GM19023 (cell line): ENCODE measurements around the gene ZNF682.
A peak's percentile ranks its signal among the peaks of the same experiment; 100 is the strongest.
"Not testable (repeated sequence)": the region's sequence is repeated elsewhere in the genome, so short reads cannot be mapped to it uniquely, and the experiment has no call there.

Source experiments
- ATAC-seq: cut with Tn5 transposase; IDR thresholded peaks from one replicate; pipeline ENCODE4 v1.9.1; 2021; ENCODE audit warnings: mild to moderate bottlenecking, moderate library complexity; ENCODE audit not compliant: unreplicated experiment

The ZNF682 gene

DNA sequence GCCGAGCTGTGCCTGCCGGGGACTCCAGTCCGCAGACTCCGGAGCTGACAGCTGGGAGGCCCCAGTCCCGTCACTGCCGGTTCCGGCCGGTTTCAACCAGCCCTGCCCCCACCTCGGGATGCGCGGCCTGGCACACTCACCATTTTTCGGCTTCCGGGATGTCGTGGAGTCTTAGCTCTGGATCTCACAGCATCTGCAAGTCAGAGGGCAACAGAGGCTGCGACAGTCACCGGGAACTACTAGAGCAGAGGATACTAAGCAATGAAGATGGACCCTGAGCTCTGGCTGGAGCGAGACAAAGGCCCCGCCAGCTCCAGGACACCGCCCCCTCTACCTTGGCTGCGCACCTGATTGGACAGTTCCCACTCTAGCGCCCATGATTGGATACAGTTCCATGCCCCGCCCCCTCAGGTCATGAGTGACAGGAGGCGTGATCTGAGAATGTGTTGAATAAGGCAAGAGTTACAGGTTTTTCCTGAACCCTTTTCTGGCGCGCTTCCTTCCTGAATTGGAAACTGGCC, at the start of gene ZNF682:
TSS of gene ZNF682 (minus strand) at position 303 of the 521 bp plus-strand sequence. CDS start at position 143, 160 bp downstream.
- ATAC-seq: peak; percentile 100

DNA sequence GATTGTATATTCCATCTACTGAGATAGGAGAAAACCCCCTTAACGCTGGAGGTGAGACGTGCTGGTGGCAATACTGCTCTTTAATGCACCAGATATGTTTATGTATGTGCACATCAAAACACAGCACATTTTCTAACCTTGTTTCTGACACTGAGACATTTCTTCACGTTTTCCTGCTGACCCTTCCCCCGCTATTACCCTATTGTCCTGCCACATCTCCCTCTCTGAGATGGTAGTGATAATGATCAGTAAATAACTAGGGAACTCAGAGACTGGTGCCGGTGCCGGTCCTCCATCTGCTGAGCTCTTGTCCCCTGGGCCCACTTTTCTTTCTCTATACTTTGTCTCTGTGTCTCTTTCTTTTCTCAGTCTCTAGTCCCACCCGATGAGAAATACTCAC, 43.6 kb upstream of the ZNF682 start:
- ATAC-seq: not testable (repeated sequence)

DNA sequence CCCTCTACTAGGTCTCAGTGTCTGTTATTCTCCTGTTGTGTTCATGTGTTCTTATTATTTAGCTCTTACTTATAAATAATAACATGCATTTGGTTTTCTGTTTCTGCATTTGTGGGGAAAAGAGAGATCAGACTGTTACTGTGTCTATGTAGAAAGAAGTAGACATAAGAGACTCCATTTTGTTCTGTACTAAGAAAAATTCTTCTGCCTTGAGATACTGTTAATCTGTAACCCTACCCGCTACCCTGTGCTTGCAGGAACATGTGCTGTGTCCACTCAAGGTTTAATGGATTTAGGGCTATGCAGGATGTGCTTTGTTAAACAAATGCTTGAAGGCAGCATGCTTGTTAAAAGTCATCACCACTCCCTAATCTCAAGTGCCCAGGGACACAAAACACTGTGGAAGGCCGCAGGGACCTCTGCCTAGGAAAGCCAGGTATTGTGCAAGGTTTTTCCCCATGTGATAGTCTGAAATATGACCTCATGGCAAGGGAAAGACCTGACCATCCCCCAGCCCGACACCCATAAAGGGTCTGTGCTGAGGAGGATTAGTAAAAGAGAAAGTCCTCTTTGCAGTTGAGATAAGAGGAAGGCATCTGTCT, 43.0 kb upstream of the ZNF682 start:
- ATAC-seq: not testable (repeated sequence)

DNA sequence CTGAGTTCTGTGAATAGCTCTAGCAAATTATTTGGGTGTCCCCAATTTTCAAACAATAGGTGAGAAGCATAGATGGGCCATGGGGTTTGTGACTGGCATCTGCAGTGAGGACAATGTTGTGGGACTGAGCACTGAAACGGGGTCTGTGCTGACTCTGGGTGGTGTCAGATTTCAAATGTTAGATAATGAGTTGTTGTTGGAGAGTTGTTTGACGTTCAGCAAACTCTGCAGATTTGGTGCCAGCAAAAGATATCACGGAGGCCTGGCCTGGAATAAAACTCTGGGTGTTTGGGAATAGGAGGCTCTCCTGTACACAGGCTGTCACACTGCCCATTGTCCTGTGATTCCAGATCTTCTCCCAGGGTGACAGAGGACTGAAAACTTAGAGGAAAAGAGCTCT, 41.4 kb upstream of the ZNF682 start:
- ATAC-seq: no peak

DNA sequence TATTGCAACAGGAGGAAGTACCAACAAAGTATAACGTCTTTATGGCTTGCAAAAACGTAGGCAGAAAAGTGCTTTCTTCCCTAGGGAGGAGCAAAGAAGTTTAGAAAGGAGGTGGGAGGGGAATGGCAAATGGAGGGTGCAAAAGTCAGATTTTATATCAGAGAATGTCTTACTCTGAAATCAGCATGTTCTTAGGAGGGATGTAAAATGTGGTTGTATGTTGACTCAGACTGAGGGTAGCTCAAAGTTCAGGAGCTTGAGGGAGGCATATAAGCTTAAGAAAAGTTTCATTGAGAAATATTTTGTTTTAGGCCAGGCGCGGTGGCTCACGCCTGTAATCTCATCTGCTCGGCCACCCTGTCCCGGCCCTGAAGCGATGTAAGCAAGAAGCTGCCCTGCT, 40.2 kb upstream of the ZNF682 start:
- no peak for ATAC-seq

DNA sequence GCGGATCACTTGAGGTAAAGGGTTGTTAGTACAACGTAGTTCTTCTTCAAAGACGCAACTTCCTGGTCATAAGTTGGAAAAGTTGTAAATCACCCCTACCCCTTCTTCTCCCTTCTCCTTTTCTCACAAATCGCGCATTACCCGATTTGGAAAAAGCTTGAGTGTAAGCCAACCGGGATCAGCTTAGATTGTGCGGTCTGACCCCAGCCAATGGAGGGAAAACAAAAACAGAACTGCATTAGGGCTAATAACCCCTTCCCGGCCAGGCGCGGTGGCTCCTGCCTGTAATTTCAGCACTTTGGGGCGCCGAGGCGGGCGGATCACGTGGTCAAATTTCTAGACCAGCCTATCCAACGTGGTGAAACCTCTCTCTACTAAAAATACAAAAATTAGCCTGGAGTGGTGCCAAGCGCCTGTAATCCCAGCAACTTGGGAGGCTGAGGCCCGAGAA, 39.3 kb upstream of the ZNF682 start:
- ATAC-seq: no peak

DNA sequence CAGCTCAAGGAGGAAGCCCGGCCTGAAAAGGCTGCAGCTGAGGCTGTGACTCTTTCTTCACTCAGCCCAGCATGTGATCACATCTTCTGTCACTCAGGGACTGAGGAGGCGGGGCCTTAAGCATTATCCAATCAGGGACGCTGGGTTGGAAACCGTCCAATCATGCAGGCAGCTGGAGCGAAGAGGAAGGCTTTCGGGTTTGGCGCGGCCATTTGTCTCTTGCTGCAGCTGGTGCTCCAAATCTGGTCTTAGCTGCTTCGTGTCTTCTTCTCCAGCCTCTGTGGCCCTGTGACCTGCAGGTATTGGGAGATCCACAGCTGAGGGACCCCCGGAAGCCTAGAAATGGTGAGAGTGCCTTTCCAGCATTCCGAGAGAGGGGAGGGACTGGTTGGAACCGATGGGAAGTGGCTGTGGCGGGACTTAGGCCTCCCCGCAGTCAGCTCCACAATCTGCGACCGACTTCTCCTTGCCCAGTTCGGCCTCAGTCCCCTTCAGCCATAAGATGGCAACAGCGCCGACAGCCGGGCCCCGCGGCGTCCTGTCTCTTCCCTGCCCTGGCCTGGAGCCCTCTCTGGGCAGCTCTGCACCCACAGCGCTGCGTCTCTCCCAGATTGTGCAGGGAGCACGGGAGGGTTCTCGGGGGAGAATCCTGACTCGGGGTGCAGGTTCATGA, 38.6 kb upstream of the ZNF682 start, which contains the start of gene ZNF90:
TSS of gene ZNF90 (plus strand) at position 210 of the 673 bp plus-strand sequence. CDS start at position 343, 133 bp downstream.
- peak; percentile 94 for ATAC-seq

DNA sequence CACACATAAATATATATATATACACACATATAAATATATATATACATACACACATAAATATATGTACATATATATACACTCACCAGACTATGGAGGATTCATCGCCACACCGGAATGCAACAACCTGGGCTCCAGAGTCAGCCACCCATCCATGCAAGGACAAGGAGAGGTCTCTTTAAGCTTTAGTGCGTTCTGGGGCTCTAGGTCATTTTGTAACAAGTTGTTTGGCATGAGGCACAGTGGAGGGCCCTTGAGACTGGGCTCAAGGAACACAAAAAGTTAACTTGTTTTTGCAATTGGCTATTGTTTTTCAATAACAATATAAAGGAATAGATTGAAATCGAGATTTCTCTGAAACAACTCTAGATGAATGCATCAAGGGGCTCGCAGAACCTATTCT, 33.6 kb upstream of the ZNF682 start:
- ATAC-seq: no peak

DNA sequence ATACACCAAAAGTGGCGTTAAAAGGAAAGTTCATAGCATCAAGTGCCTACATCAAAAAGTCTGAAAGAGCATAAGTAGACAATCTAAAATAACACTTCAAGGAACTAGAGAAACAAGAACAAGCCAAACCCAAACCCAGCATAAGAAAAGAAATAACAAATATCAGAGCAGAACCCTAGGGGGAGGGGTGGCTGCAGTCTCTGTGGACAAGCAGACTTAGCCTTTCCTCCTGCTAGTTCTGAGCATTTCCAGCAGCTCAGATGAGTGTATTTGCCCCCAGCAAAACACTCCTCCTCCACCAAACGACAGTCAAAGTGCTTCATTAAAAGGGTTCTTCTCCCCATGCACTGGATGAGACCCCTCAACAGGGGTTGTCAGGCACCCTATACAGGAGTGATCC, 31.4 kb upstream of the ZNF682 start:
- ATAC-seq: no peak

DNA sequence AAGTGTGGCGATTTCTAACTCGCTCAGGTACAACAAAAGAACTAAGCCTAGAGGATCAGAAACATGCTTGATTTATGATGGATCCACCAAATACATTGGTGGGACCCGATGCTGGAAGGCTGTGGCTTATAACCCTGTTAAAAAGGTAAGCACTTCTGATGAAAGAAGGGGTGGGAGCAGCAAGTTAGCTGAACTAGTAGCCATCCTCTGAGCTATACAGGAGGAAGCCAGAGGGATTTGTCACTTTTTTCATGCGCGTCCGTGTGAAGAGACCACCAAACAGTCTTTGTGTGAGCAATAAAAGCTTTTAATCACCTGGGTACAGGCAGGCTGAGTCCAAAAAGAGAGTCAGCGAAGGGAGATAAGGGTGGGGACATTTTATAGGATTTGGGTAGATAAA, 29.3 kb upstream of the ZNF682 start:
- ATAC-seq: not testable (repeated sequence)

DNA sequence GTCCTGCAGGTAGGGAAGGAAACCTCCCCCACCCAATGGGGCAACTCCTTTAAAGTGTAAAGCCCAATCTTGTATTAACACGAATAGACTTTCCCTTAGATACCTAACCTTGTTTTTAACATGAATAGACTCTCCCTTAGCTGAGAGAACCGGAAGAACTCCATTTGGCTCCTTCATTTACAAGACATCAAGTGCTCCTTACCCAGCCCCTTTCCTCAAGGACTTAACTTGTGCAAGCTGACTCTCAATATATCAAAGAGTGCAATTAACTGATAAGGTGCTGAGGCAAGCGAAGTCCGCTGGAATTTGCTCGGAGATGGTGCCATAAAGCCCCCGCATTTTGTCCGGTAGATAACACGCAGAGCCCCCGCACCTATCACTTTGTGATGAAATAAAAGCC, 28.6 kb upstream of the ZNF682 start:
- no peak for ATAC-seq

DNA sequence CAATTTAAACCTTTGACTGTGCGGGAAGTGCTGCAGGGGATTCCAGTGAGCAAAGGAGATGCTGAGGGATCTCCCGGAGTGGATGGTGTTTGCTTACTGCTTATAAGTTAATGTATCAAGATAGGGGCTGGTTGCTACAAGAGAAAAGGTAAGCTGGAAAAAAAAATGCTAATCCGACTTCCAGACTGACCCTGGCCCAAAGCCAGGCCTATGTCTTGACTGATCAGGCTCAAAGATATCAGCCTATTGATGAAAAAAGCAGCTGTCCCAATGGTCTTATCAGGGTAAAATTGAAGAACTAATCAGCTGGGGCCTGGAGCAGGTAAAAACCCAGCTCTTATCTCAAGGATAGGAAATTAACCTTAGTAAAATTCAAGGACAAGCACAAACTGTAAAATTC, 27.6 kb upstream of the ZNF682 start:
- ATAC-seq: no peak

DNA sequence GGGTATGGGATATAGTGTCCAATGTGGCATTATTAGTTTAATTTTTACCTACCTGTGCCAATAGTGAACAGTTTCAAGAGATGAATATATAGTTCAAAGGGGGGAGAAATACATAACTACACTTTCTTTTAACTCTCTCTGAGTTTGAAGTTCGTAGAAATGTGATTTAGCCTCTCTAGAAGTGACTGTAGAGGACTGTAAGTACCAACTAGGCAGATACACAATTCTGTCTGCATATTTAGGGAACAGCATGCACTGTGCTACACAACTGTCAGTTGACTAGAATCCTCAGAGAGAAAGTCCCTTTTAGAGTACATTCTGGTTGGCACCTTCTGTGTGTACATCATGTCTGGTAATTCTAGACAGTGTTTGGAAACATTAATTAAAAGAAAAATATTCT, 21.0 kb upstream of the ZNF682 start:
- no peak for ATAC-seq

DNA sequence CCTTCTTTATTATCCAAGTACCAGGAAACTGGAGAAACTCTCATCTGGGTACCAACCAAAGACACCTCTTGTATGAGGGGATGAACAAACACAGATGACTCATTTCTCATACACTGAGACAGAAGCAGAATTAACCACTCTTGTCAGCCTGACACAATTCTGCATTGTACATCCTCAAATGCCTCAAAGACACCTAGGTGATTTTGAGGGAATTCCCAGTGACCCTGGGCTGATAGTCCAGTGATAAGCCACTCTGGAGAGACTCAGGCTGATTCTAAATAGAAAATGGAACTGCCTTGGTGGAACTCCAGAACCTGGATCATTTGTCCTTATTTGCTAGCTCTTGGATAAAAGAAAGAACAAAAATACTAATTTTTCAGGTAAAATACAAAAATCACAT, 19.4 kb upstream of the ZNF682 start:
- ATAC-seq: not testable (repeated sequence)

DNA sequence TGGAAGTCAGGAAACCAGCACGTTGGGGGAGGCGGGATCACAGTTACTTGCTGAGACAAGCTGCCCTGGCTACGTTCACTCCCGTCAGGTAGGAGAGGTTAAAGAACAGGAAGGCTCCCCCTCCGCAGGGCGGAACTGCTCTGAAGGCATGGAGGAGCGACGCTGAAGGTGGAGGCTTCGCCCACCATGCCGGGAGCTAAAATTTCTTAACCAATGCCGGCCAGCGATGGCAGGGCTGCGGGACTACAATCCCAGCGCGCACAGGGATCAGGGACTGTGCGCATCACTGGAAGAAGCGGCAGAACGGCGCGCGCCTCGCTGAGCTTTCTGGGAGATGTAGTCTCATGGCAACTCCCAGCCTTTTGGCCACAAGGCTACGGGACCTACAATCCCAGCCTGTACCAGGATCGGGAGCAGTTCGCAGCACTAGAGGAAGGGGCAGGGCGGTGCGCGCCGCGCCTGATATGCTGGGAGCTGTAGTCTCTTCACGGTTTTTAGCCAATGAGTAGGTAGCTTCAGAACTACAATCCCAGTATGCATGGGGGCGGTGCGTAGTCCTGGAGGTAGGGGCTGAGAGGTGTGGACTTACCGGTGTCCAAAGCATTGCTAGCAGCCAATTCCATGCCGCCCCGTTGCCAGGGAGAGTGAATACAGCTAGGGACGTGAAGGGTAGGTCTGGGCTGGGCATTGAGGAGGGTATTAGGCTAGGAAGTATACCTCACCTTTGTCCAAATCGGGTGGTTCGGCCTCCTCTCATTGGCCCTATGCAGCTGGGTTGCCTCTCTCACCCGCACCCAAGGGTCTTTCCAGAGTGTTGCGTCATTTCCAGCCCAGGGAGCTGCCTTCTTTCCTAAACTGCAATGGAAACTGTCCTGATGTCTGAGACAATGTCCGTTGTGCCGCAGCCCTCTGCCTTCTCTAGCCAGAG, 12.8 kb upstream of the ZNF682 start:
- ATAC-seq: peak; percentile 93

DNA sequence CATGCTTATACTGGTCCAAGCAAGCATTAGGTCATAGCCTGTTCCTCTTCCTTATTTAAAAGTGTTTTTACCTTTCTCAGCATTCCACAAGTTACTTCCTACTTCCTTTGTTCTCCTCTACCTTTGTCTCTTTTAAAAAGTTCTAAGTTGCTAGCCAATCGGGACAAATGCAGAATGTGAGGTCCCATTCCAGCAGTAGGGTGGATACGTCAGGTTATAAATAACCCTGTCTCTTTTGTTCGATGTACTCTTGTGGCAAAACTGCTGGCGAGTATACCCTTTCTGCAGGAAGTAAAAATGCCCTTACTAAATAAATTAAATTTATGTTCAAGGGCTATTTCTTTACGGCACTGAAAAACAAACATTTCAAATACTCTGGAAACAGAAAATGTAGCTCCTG, 6.4 kb upstream of the ZNF682 start:
- not testable (repeated sequence) for ATAC-seq

DNA sequence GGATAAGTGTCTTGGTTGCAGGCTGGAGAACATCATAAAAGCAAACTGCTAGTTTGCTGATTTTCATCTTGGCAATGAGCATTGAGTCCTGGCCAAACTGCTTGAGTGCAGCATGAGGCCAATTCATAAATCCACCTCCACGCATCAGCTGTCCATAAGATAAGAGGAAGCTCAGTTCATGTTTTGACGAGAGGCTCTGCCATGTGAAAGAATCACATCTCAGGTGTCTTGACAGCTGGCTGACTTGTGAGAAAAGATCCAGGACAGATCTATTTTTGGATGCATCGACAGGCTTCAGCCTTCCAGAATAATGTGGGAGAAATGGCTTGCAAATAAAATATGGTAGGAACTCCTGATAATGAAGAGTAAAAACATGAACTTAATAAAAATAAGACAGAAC, 5.4 kb upstream of the ZNF682 start:
- no peak for ATAC-seq

DNA sequence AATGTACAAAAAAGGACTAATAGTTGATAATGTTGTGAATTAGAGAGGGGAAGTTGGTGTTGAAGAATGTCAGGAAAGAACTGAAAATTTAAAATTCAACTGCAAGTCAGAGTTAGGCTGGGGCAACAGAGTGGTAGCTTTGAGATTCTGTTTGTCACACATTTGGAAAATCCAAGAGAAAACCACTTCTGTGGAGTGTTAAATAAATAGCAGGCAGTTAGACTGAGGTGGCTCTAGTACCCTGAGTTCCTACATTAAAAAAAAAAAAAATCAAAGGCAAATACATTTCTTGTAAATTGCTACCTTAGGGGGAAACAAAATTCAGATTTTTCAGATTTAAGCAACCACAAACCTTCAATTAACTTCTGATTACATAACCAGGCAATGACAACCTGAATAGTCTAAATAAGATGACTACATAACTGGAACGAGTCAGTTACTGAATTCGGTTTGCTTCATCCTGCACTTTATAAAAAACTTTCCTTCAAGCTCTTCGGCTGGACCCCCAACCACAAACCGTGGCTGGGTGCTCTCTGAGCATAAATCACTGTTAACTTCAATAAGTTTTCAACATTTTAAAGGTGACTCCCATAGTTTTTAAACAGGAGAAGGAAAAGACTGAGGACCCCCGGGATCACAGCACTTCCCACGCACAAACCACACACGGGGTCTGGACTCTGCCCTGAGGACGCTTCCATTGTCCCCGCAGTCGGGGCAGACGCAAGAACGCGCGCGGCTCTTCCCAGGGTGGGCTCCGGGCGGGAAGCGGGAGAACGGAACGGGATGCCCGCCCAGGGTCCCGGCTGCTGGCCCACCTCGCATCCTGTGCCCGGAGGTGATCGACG, 725 bp downstream of the ZNF682 start:
- no peak for ATAC-seq

DNA sequence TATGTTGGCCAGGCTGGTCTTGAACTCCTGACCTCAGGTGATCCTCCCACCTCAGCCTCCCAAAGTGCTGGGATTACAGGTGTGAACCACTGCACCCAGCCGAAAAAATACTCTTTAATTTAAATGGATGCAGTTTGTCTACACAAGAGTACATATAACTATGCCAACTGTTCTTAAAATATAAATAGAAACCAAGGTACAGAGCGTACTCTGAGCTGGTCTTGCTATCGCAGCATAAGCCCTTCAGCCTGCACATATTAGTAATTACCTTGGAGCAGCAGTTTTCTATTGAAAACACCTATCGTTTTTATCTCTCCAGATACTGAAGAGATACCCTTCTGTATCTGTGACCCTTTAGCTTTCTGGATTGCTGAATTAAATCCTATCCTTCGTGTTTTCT, 3.4 kb downstream of the ZNF682 start:
- no peak for ATAC-seq

DNA sequence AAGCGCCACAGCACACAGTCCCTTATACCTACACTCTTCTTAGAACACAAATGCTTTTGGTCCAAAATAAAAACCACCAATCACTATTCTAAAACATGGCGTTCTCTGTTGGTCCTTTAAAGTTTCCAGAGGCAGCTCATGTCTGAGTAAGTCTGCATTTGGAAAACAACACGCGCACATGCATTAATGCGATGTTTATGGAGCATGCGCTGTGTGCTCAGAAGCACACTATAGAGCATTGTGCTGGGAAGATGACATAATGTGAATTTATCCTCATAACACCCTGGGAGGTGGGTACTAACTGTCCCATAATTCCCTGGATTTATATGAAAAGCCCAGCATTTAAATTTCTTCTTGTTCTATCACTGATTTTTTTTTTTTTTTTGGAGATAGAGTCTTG, 10.7 kb downstream of the ZNF682 start:
- ATAC-seq: no peak
